A549 (cell line): ENCODE measurements around the gene CPN1. TPM values are rescaled to one million over a fixed set of nuclear protein-coding genes. Genes with fewer than 3 reads are reported as not detected.

Experiments used
- ATAC-seq, 2 experiments: fragments of 200-7000 bp in 1 of 2; fragments of >200 bp in 1 of 2; cut with Nextera tagmentation in 1 of 2; cut with Tn5 transposase in 1 of 2; 3 replicates each; pipeline versions ENCODE4 v1.8.0 to v1.9.1; 2018 to 2020; ENCODE audit warnings: mild to moderate bottlenecking in 1 of 2, moderate library complexity in 1 of 2
- CTCF ChIA-PET: fragments of 300-600 bp; sonication (Branson Sonifier 250); formaldehyde crosslinking; extraction: SDS; loops from one replicate; lab custom pipeline; 2021; ENCODE audit warnings: antibody characterized with exemption, inconsistent platforms; lab: Yijun Ruan, JAX
- POLR2A ChIA-PET: fragments of 350-600 bp; formaldehyde crosslinking; extraction: SDS; loops from one replicate; lab custom pipeline; 2021; ENCODE audit warnings: antibody characterized with exemption, inconsistent platforms; lab: Yijun Ruan, JAX
- DNase-seq, 2 experiments: peaks; one replicate each; pipeline versions ENCODE4 v3.0.0 to v3.0.0-alpha.2; 2011 to 2016; ENCODE audit warnings: low read depth in 1 of 2, low spot score in 1 of 2
- FAIRE-seq: peaks from 2 replicates; lab custom pipeline; 2011; peaks lifted over from hg19 to GRCh38; lab: Jason Lieb, UNC
- H3K27ac ChIP-seq, 2 experiments: fragments of >200 bp; sonication (Bioruptor Twin); formaldehyde crosslinking; 3 replicates each; pipeline ENCODE4 v1.5.1; 2016 to 2017
- H3K4me1 ChIP-seq: fragments of >200 bp; sonication (Bioruptor Twin); formaldehyde crosslinking; 3 replicates; pipeline ENCODE4 v1.6.1; 2016
- H3K4me2 ChIP-seq: fragments of >200 bp; sonication (Bioruptor Twin); formaldehyde crosslinking; 3 replicates; pipeline ENCODE4 v1.6.1; 2016
- H3K4me3 ChIP-seq: fragments of >200 bp; sonication (Bioruptor Twin); formaldehyde crosslinking; 3 replicates; pipeline ENCODE4 v1.5.1; 2016
- H3K9me3 ChIP-seq: fragments of >200 bp; sonication (Bioruptor Twin); formaldehyde crosslinking; 3 replicates; pipeline ENCODE4 v1.6.1; 2016
- CHD4 ChIP-seq: fragments of 200-600 bp; sonication (generic); IDR thresholded peaks from 2 replicates; pipeline ENCODE4 v1.6.1; 2016; ENCODE audit warnings: antibody characterized with exemption, mild to moderate bottlenecking, borderline replicate concordance
- EHMT2 ChIP-seq: fragments of 200-600 bp; sonication (generic); IDR thresholded peaks from 2 replicates; pipeline ENCODE4 v1.6.1; 2016; ENCODE audit warnings: antibody characterized with exemption, low read depth, mild to moderate bottlenecking, moderate library complexity
- FOSB ChIP-seq: fragments of 250-450 bp; sonication (Bioruptor Pico); IDR thresholded peaks from 2 replicates; pipeline ENCODE4 v1.5.0; 2020; ENCODE audit warnings: mild to moderate bottlenecking, moderate library complexity
- FOXS1 ChIP-seq: fragments of 250-450 bp; sonication (Bioruptor Pico); IDR thresholded peaks from 2 replicates; pipeline ENCODE4 v1.5.0; 2020; ENCODE audit warnings: mild to moderate bottlenecking, moderate library complexity
- HEYL ChIP-seq: fragments of 250-450 bp; sonication (Bioruptor Pico); IDR thresholded peaks from 2 replicates; pipeline ENCODE4 v1.8.0; 2021; ENCODE audit warnings: mild to moderate bottlenecking, moderate library complexity
- HOXB5 ChIP-seq: fragments of 250-450 bp; sonication (Bioruptor Pico); IDR thresholded peaks from 2 replicates; pipeline ENCODE4 v1.5.0; 2020; ENCODE audit warnings: mild to moderate bottlenecking, moderate library complexity
- JUNB ChIP-seq: fragments of >200 bp; sonication (Bioruptor Twin); formaldehyde crosslinking; IDR thresholded peaks from 2 replicates; pipeline ENCODE4 v1.6.1; 2016
- MAFK ChIP-seq: fragments of 450-650 bp; IDR thresholded peaks from 2 replicates; pipeline ENCODE4 v1.6.1; 2014; ENCODE audit not compliant: partially characterized antibody
- MAZ ChIP-seq: fragments of 150-350 bp; IDR thresholded peaks from 2 replicates; pipeline ENCODE4 v1.6.1; 2014; ENCODE audit warnings: antibody characterized with exemption, low read depth, low read length, borderline replicate concordance
- MYC ChIP-seq: IDR thresholded peaks from 2 replicates; pipeline ENCODE4 v1.6.1; 2012; ENCODE audit warnings: mild to moderate bottlenecking, inconsistent platforms, low read length, improper control_type of control experiment, borderline replicate concordance
- NR3C1 ChIP-seq: fragments of >200 bp; sonication (Bioruptor Twin); formaldehyde crosslinking; IDR thresholded peaks from 3 replicates; pipeline ENCODE4 v1.6.1; 2017
- PBX3 ChIP-seq: IDR thresholded peaks from 2 replicates; pipeline ENCODE4 v1.6.1; 2012
- RCOR1 ChIP-seq: fragments of 150-350 bp; IDR thresholded peaks from 2 replicates; pipeline ENCODE4 v1.6.1; 2014; ENCODE audit warnings: antibody characterized with exemption, low read length, low read depth
- SMC3 ChIP-seq: fragments of >200 bp; sonication (Bioruptor Twin); formaldehyde crosslinking; IDR thresholded peaks from 3 replicates; pipeline ENCODE4 v1.6.1; 2018; ENCODE audit warnings: inconsistent platforms
- WGBS: methylation state at CpG from one replicate; pipeline ENCODE4 v1.1.6; 2017; ENCODE audit errors: missing lambda C conversion rate; 5-methylcytosine and 5-hydroxymethylcytosine counted together
- polyA plus RNA-seq, 4 experiments: library from polyadenylated mRNA; depleted of rRNA in 3 of 4; stranded (reverse); fragments of >200 nt; fragmentation: RNase III in 1 of 4; extraction: RNeasy Plus Mini Kit Qiagen cat#74134 plus additional on column Dnase treatment in 1 of 4; gene quantifications; 2 replicates in 3 of 4; 3 replicates in 1 of 4; pipeline ENCODE4 v1.2.3, GENCODE V29; 2011 to 2017
- TF ChIP-seq, protein P1 (sequence below): fragments of 250-450 bp; sonication (Bioruptor Pico); IDR thresholded peaks from 2 replicates; pipeline ENCODE4 v1.5.0; 2020; ENCODE audit warnings: low read depth, mild to moderate bottlenecking, moderate library complexity
- TF ChIP-seq, protein P2 (sequence below): fragments of 200-600 bp; sonication (generic); IDR thresholded peaks from 2 replicates; pipeline ENCODE4 v1.6.1; 2016; ENCODE audit warnings: antibody characterized with exemption, mild to moderate bottlenecking, moderate library complexity

Gene CPN1
- polyA plus RNA-seq, 2 of the 4 experiments (the other 2 are of a cell fraction) = 0.52 to 3.2 TPM

DNA sequence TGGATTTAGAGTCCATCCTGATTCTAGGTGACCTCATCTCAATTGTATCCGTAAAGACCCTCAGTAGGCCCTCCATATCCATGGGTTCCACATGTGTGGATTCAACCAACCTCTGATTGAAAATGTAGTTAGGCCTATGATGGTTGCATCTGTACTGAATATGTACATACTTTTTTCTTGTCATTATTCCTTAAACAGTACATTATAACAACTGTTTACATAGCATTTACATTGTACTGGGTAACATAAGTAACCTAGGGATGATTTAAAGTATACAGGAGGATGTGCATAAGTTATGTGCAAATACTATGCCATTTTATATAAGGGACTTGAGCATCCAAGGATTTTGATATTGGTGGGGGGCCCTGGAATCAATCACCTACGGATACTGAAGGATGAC is 10.1 kb downstream of the CPN1 start:
- CTCF ChIA-PET = no interaction called here

DNA sequence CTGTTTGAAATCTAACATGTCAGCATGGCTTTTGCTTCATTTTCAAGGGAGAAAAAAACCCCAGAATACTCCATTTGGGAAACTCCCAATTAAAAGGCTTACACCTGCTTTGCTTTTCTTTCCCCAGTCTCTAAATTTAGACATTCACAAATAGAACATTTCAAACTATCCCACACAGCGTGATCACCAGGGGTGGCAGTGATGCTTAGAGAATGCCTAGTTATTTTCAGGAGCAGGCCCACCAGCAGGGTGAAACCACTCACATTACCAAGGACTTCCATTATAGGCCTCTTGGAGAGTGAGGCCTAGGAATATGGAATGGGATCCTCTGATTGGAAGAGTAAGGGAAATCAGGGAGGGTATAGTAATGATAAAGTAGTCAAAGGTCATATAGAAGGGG is 14.2 kb downstream of the CPN1 start:
- no peak for ATAC-seq
- TF ChIP-seq MAFK (no peak), HEYL (CRISPR knock-in tag) (no peak), FOXS1 (no peak), NR3C1 (no peak), SMC3 (no peak), EHMT2 (no peak)
- TF ChIP-seq, protein P1, sequence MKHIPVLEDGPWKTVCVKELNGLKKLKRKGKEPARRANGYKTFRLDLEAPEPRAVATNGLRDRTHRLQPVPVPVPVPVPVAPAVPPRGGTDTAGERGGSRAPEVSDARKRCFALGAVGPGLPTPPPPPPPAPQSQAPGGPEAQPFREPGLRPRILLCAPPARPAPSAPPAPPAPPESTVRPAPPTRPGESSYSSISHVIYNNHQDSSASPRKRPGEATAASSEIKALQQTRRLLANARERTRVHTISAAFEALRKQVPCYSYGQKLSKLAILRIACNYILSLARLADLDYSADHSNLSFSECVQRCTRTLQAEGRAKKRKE (CRISPR knock-in tag) = no peak
- TF ChIP-seq, all 56 proteins: peak for 0

More for the DNA sequence above, 10.1 kb downstream of the CPN1 start:
- Histone ChIP-seq H3K4me2 (no peak overlapping the region), H3K4me1 (no peaks in the 10 kb centered on the region), H3K27ac (no peak overlapping the region), H3K4me3 (no peak overlapping the region), H3K9me3 (no peaks in the 10 kb centered on the region)
- DNase-seq (no peak), FAIRE-seq (no peak), ATAC-seq (no peak)
- TF ChIP-seq PBX3 (no peak), SMC3 (no peak), MAZ (no peak), HOXB5 (CRISPR knock-in tag) (no peak), MYC (no peak)
- TF ChIP-seq, protein P2, sequence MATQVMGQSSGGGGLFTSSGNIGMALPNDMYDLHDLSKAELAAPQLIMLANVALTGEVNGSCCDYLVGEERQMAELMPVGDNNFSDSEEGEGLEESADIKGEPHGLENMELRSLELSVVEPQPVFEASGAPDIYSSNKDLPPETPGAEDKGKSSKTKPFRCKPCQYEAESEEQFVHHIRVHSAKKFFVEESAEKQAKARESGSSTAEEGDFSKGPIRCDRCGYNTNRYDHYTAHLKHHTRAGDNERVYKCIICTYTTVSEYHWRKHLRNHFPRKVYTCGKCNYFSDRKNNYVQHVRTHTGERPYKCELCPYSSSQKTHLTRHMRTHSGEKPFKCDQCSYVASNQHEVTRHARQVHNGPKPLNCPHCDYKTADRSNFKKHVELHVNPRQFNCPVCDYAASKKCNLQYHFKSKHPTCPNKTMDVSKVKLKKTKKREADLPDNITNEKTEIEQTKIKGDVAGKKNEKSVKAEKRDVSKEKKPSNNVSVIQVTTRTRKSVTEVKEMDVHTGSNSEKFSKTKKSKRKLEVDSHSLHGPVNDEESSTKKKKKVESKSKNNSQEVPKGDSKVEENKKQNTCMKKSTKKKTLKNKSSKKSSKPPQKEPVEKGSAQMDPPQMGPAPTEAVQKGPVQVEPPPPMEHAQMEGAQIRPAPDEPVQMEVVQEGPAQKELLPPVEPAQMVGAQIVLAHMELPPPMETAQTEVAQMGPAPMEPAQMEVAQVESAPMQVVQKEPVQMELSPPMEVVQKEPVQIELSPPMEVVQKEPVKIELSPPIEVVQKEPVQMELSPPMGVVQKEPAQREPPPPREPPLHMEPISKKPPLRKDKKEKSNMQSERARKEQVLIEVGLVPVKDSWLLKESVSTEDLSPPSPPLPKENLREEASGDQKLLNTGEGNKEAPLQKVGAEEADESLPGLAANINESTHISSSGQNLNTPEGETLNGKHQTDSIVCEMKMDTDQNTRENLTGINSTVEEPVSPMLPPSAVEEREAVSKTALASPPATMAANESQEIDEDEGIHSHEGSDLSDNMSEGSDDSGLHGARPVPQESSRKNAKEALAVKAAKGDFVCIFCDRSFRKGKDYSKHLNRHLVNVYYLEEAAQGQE = no peak
- WGBS = 88% methylated on average over 2 of the region's 2 CpGs
- POLR2A ChIA-PET = no interaction called here

DNA sequence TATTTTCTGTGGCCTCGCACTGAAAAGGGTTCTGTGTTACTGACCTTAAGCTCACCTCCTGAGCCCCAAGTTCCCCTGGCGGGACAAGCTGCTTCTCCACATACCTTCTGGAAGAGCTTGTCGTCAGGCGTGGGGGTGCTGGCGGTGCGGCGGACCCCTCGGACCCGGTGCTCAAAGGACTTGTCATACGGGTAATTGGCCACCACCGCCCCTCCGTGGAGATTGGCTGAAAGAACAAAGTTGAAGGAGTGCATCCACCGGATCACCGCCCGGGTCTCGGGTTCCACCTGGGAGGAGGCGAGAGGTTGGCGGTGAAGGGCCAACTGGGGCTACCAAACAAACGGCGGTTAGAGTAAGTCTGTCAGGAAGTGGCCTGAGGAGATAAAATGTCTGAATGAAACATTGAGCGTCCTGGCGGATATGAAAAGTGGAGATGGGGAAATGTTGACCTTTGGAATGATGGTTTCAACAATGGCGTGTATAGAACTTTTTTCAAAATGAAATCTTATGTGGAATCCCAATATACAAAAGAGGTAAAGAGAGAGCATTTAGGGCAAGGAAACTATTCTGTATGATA is 16.5 kb downstream of the CPN1 start:
- no peaks in the 10 kb centered on the region for H3K9me3 ChIP-seq
- no peak for ATAC-seq
- H3K27ac ChIP-seq = no peak overlapping the region
- TF ChIP-seq RCOR1 = no peak
- no peak for TF ChIP-seq FOSB (CRISPR knock-in tag)
- no peak for TF ChIP-seq CHD4
- TF ChIP-seq MYC = no peak
- no peak for TF ChIP-seq JUNB
- CTCF ChIA-PET = interaction anchor here (0.9 kb wide), 1 partner anchor 19 kb away, joined by 3 read pairs; no protein-coding TSS in a partner anchor
- no peak for DNase-seq
- WGBS = 91% methylated on average over 22 of the region's 23 CpGs
- H3K4me3 ChIP-seq = no peak overlapping the region
- no peak overlapping the region for H3K4me2 ChIP-seq
- no peaks in the 10 kb centered on the region for H3K4me1 ChIP-seq
- POLR2A ChIA-PET = no interaction called here
- no peak for FAIRE-seq

More for the DNA sequence above, 14.2 kb downstream of the CPN1 start:
- DNase-seq (no peak), FAIRE-seq (no peak)
- Histone ChIP-seq H3K9me3 (no peaks in the 10 kb centered on the region), H3K4me1 (no peaks in the 10 kb centered on the region), H3K4me3 (no peak overlapping the region), H3K4me2 (no peak overlapping the region), H3K27ac (no peak overlapping the region)
- ChIA-PET CTCF (interaction anchor here (2.0 kb wide), 1 partner anchor 21 kb away, joined by 6 read pairs; no protein-coding TSS in a partner anchor), POLR2A (no interaction called here)
- 90% methylated on average over 1 of the region's 1 CpG for WGBS
